Stimulated activated CD4-positive, alpha-beta T cell treated with anti-CD3 and anti-CD28 coated beads, Interleukin-4, amount 100 ng/mL, for 4 hours (primary cell): Measurements from ENCODE around the gene TJP2.

Experiments
- DNase-seq, 2 experiments: peaks; one replicate each; pipeline ENCODE4 v3.0.0-alpha.2; 2020

The TJP2 gene

DNA sequence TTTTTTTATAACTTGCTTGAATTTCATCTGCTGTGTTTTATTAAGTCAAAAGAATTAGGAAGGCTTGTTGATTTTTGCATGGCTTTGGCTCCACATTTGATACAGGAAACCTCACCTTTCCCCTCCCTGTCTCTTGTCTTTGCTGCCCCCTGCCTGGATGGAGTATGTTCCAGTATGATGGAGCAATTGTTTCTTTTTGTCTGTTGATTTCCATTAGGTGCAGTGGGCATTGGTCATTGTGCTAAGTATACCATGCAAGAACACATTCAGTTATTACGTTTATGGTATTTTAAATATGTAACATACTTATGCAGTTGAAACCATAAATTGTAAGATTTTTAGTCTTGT lies 19.6 kb downstream of the TJP2 start:
- no peak for DNase-seq

DNA sequence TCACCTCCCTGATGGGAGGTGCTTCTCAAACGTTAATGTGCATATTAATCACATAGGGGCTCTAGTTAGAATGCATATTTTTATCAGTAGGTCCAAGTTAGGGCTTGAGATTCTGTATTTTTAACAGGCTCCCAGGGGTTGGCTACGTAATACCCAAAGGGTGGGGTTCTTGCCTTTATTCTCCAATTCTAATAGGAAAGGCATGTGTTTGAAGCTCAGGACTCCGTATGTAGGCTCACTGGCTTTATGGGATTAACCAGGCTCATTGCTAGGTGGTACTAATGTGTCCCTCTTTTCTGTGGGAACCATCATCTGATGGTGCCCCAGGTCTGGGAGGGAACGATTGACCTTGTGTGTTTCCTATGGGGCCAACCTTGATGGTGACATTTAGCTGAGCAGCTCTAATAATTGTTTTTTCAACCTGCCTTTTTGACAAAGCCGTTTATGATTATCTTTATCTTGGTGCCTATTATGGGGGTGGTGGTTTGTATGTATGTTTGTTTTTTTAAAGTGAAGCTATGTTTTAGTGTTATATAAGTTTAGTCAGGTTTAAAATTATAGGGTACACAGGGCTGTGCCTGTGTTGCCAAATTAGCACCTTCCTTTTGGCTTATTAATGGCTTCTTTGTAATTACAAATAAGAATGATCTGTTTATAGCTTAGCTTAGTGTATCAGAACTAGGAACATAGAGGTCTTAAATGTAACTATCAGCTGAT lies 20.8 kb downstream of the TJP2 start:
- DNase-seq = no peak

DNA sequence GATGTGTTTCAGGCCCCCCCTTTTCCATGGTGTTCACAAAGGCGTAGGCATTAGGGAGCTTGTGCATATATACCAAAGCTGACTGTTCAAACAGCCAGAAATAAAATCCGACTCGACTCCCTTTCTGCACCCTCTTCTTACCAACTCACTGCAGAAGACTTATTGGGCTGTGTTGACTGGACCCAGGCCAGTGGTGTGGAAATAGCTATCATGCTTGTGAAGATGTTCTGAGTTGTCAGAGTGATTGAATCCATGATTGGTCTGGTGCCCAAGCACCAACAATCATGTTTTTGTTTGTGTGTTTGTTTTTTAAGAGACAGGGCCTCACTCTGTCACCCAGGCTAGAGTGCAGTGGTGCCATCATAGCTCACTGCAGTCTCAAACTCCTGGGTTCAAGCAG lies 21.6 kb downstream of the TJP2 start:
- DNase-seq = no peak

DNA sequence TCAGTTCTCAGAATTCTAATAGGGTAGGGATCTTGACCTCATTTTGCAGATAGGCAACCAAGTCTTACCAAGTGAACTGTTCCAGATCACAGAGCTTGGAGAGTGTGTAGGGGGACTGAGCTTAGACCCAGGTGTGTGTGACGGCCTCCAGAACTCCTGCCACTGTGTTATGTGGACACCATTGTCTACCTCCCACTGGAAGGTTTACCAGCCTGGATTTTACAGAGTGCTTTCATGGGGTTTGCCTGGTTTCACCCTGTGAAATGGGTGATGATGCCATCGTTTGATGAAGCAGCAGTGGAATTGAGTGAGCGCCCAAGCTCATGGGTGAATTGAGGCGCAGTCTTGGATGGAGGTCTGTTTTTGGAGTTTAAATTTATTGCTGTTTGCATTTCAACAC lies 23.6 kb downstream of the TJP2 start:
- DNase-seq = no peak

DNA sequence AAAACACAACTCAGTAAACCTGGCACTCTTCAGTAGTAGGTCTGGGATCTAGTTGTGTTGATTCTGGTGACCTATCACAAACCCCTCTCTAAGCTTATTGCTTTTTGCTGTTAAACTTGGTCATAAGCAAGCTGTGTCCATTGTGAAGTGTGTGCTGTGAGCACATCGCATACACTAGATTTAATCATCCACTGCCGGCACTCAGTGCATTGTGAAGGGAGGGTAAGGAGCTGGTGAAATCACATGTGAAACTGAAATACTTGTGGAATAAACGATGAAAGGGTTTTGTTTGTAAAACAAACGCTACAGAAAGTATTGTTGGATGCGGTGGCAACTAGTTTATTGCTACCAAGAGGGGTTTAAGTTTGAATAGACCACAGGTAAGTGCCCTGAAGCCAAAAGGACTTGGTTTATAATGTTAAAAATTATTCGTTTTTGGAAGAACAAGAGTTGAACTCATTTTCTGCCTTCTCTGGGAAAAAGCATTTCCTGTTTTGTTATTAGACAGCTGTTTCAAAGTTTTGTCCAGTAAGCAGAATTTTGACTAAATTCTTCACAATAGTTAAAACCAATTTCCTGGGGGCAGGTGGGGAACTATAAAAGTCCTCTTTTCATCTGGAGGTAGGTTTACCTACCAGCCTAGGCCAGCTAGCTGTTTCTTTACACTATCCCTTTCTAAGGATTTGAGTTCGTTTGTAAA lies 24.6 kb downstream of the TJP2 start:
- no peak for DNase-seq

DNA sequence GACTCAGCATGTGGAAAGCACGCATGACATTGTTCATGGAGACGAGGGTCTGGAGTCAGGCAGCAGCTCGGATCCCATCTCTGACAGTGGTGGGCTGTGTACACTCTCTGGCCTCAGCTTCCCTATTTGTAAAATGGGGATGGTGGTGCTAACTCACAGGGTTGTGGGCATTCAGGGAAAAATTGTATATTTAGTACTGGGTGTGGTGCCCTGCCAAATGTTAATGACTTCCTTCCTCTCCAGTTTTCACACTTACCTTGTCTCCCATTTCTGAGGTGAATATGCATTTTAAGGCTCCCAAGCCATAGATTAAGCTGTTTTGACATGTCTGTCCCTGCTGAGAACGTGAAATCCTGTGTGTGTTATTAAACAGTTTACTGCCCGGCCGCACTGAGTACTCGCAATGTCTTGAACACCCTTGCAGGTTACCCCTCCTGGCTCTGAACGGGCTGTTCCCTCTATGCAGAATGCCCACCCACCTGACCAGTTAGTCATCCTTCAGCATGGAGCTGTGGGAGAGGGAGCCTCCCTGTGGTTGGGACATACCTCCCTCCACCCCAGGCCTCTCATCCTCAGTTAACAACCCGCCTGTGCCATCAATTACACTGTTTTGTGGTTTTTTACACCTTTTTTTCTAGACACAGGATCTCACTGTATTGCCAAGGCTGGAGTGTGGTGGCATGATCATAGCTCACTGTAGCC lies 25.8 kb downstream of the TJP2 start:
- no peak for DNase-seq

DNA sequence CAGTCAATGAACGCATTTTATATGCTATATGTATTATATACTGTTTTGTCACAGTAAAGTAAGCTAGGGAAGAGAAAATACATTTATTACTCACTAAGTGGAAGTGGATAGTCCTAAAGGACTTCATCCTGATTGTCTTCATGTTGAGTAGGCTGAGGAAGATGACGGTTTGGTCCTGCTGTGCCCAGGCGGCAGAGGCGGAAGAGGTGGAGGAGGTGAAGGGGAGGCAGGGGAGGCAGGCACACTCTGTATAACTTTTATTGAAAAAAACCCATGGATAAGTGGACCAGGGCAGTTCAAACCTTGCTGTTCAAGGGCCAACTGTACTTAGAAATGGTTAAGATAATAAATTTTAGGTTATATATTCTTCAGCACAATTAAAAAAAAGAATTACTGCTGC lies 28.5 kb downstream of the TJP2 start:
- no peak for DNase-seq

DNA sequence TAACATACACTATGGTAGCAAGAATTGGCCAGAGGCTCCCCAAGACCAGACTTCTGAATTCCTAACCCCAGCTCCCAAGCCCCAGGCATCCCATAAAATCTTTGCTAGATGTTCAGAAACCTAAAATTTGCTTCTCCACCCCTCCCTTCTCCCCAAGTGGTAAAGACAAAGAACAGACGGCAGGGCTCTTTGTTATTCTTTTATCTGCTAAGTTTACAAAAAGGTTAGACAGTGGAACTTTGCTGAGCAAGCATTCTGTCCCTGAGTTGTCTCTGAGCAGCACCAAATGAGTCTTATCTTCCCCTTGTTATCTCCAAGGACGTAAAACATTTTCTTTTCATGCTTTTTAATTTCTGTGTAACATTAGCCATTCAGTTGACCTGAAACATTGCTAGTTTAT lies 30.2 kb downstream of the TJP2 start:
- DNase-seq = no peak

DNA sequence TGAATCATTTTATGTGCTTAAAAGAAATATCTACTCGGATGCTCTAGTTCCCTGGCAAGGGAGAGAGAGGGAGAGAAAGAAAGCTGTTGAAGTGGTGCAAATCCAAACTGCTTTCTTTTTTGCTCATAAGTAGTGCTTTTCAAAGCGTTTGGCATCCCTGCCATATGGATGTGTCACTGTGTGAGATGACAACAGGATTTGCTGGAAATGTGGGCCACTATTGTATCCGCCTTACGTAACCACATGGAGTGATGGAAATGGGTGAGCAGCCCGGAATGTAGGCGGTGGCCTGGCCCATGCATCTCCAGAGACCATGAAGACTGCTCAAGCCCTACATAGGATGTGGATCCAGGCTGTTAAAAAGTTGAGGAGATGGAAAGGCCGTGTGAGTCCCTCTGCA lies 30.8 kb downstream of the TJP2 start:
- DNase-seq = no peak

DNA sequence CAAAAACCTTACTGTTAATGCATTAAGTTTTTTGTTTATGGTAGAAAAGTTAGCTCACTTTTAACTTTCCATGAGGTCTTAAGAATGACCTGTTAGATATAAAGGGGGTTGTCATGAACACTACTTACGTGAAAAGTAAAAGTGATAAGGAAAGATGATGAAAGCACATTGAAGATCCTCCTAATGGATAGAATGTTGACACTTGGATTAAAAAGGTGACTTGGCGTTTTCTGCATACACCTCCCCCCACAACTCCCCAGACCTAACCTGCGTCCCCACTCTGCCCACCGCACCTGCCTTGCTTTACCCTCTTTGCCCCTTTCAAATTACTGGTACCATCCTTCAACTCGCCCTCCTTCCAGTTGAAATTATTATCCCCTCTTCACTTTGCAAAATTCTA lies 32.0 kb downstream of the TJP2 start:
- DNase-seq = no peak

DNA sequence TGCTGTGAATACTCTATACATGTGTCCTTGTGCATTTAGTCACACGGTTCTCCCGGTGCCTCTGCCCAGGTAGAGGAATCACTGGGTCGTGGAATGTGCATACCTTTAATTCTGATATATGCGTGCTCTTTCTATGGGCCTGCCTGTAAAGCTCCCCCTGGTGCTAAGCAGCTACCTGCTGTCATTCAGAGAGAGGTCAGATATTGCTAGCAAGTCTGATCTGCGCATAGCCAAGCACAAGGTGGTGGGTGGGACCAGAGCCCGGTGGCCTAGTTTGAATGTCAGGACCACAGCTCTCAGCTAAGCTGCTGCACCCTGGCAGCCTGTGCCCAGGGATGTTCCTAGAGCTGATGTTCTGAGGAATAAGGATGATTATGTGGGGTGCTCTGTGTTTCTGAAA lies 33.4 kb downstream of the TJP2 start:
- DNase-seq = no peak

DNA sequence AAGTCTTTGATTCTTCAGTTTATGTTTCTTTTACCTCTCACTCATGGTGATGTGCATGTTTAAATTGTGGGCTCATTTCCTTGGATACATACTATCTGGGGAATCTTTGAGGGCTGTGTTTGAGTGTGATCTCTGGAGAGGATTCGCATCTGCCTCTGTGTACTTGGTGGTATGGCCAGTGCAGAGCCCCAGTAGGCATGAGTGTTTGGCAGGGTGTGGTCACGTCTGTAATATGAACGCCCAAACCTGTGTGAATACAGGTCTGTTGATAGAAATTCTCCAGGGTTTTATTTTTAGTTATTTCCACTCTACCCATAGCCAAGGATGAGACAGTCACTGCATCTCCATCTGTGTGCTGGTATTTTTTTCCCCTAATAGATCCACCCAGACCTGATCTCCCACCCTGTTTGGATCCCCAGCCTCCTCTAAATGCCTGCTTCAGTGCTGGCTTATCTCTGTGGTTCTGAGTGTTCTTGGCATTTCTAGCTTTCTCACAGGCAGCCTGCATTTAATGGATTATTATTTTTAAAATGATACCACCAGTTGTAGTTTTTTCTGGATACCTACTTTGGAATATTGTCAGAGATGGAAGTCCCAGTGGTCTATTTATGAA lies 37.5 kb downstream of the TJP2 start:
- no peak for DNase-seq

DNA sequence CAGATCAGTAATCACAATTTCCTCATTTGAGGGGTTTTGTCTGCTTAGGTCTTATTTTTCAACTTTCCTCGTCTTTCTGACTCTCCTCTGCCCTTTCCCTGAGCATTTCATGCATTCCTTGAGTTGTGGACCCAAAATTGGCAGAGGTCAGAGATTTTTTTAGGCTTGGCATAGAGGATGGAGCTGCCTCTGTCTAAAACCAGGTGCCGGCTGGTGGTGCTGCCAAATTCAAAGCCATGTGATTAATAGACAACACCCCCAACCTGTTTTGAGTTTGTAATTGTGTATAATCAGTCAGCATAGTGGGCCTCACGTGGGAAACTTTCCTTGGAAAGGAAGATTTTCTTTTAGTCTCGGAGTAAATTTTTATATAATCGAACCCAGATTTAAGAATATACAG lies 39.6 kb downstream of the TJP2 start:
- no peak for DNase-seq

DNA sequence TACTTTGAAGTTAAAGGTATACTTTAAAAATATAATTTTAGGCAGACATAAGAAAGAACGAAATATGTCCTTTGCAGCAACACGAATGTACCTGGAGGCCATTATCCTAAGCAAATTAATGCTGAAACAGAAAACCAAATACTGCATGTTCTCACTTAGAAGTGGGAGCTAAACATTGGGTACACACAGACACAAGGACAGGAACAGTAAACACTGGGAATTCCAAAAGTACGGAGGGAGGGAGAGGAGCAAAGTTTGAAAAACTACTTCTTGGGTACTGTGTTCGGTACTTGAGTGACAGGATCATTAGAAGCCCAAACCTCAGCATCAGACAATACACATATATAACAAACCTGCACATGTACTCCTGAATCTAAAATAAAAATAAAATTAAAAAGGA lies 40.9 kb downstream of the TJP2 start:
- DNase-seq = no peak

DNA sequence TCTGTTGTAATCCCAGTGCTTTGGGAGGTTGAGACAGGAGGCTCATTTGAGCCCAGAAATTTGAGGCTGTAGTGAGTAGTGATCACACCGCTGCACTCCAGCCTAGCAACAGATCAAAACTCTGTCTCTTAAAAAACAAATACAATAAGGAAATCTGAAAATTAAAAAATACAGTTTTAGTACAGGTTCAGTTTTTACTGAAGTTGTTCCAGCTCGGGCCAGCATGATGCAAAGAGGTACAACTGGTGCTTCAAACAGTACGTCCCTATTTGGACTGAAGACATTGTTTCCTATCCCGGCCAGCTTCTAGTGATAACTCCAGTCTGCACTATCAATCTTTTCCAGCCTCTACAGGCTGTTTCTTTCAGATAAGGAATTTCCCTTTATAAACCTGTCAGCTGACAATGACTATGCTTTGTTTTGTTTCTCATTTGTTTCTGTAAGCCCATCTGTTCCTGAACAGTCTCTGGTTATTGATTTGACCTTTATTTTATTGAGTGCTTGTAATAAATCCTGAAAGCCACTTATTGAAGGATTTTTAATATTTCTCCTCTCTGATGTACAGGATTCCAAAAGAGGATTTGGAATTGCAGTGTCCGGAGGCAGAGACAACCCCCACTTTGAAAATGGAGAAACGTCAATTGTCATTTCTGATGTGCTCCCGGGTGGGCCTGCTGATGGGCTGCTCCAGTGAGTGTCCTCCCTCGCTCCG lies 41.9 kb downstream of the TJP2 start:
- no peak for DNase-seq

DNA sequence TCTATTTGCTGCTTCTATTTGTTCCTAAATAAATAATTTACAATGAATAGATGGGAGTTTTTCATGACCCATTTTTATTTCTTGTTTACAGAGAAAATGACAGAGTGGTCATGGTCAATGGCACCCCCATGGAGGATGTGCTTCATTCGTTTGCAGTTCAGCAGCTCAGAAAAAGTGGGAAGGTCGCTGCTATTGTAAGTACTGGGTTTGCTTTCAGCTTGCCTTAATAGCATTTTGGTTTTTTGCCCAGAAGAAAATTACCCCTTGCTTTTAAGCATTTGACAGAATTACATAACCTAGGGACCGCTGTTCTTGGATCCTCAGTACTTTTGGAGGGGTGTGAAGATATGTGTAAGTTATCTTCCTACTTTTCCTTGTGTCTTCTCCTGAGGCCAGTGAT lies 44.1 kb downstream of the TJP2 start:
- DNase-seq = no peak

DNA sequence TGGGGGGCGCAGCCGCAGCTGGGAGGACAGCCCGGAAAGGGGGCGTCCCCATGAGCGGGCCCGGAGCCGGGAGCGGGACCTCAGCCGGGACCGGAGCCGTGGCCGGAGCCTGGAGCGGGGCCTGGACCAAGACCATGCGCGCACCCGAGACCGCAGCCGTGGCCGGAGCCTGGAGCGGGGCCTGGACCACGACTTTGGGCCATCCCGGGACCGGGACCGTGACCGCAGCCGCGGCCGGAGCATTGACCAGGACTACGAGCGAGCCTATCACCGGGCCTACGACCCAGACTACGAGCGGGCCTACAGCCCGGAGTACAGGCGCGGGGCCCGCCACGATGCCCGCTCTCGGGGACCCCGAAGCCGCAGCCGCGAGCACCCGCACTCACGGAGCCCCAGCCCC lies 47.0 kb downstream of the TJP2 start:
- no peak for DNase-seq

DNA sequence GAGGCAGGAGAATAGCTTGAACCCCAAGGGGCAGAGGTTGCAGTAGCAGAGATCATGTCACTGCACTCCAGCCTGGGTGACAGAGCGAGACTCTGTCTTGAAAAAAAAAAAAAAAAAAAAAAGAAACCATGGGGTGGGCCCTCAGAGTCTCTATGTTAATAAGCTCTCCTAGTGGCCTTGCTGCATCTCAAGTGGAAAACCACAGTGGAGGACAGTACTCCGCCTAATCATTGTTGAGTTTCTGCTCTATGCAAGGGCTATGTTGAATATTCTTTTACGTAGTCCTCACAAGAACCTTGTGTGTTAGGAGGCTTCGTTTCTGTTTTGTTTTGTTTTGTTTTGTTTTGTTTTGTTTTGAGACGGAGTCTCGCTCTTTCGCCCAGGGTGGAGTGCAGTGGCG lies 48.9 kb downstream of the TJP2 start:
- DNase-seq = no peak

DNA sequence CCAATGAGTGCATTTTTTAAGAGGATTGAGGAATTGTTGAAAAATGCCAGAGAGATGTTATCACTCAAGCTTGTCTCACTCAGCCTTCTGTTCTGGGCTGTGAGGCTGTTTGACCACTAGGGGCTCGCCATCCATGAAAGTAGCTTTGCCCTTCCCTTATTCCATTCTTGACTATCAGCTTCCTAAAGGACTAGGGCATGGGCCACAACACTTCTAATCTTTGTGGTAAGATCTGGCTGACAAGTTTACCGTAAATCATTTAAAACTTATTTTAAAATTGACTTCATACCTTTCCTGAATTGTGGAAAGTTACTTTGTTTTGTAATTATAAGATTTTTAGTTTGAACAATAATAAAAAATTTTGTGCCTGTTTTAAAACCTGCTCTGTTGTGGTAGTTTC lies 49.5 kb downstream of the TJP2 start:
- DNase-seq = no peak

DNA sequence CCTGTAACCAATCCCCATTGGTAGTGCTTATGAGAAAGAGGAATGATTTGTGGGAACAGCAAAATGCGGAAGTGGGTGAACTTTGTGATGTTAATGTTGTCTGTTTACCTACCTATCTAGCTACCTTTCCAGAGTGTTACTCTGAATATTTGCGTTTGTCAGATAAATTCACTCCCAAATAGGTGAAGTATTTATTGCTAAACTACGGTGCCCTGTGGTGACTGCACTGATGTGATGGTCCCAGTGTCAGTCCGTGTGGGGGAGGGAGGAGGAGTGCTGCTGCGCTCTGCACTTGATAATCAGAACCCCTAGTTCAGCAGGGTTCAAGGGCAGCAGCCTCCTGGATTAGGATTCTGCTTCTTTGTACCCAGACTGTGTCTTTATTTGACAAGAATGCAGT lies 55.3 kb downstream of the TJP2 start:
- DNase-seq = no peak

DNA sequence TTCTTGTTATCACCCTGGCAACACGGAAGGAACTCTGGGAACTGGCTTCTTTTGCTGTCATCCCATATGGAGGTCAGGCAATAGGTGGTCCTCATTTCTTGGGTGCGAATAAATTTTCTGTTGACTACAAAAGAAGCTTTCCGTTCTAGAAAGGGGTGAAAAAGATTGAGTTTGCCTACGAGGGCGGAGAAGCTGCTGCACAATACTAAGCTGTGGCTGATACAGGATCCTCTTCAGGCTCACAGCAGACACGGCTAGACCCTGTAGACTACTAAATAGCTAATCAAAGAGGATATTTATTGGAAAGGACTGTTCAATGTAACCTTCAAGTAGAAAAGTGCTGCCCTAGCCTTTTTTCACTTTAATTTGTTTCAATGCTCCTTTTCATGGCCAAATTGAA lies 58.1 kb downstream of the TJP2 start:
- DNase-seq = no peak

DNA sequence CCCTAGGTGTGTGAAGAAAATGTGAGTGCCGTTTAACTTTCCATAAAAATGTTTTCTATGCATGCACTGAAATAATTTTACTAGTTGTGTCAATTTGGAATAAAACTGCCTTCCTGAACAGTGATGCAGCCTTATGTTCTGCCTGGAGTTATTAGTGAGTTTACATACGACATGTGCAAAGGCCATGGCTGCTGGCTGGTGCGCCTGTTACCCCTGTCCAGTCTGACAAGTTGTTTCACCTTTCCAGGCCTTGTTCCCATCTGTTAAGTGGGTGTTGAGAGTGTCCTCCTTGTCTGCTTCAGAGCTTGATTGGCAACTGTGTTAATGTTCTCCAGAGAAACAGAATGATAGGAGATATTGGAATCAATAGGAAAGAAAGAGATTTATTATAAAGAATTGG lies 60.6 kb downstream of the TJP2 start:
- DNase-seq = no peak

DNA sequence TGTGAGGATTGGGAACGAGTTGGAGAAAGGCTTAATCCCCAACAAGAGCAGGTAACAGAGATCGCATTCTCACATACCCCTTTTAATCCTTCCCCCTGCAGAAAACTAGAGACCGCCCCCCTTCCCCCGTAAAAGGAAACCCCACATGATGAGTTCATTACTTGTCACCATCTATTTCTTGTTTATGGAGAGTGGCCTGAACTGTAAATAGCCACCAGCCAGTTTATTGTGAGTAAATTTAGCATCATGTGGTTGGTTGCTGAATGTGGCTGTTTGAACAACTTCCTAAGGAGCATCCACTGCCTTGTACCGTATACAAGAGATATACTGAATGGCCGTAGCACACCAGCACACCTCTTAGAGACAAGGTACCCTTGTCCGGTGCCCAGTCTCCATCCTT lies 62.1 kb downstream of the TJP2 start:
- no peak for DNase-seq
